Testis (tissue), 3 donors: Measurements from ENCODE around the gene CP. TPM values are rescaled to one million over a fixed set of nuclear protein-coding genes. Genes with fewer than 3 reads are reported as not detected.

Experiments
- DNase-seq: peaks from one replicate; pipeline ENCODE4 v3.0.0-alpha.2; 2019
- H3K27ac ChIP-seq, 2 donors: fragments of 200-600 bp; sonication (generic); one replicate each; pipeline ENCODE4 v1.5.1; 2019
- H3K27me3 ChIP-seq: fragments of 200-600 bp; sonication (generic); one replicate; pipeline ENCODE4 v1.5.1; 2019
- H3K36me3 ChIP-seq: fragments of 200-600 bp; sonication (generic); one replicate; pipeline ENCODE4 v1.5.1; 2017; ENCODE audit warnings: low read depth; ENCODE audit errors: missing control alignments
- H3K4me1 ChIP-seq: fragments of 200-600 bp; sonication (generic); one replicate; pipeline ENCODE4 v1.5.1; 2019
- H3K4me3 ChIP-seq, 2 donors: fragments of 200-600 bp; sonication (generic); one replicate each; pipeline ENCODE4 v1.5.1; 2017 to 2019
- H3K9me3 ChIP-seq: fragments of 200-600 bp; sonication (generic); one replicate; pipeline ENCODE4 v1.5.1; 2017
- POLR2A ChIP-seq: fragments of 450-650 bp; IDR thresholded peaks from one replicate; pipeline ENCODE4 v1.6.1; 2017; ENCODE audit warnings: antibody characterized with exemption, mild to moderate bottlenecking, moderate library complexity
- WGBS, 2 donors: methylation state at CpG; one replicate each; pipeline ENCODE4 v1.1.5; 2018; 5-methylcytosine and 5-hydroxymethylcytosine counted together
- intact Hi-C: fragments of 100-400 bp; cut with DNase I; formaldehyde crosslinking; loops from one replicate; pipeline ENCODE4 v1.15.1; 2023; ENCODE audit warnings: low total_unique reads
- polyA plus RNA-seq: library from polyadenylated mRNA; stranded (reverse); fragments of 350-450 nt; fragmentation: Illumina TruSeq; extraction: RNeasy Lipid Tissue Mini Kit (QIAGEN cat#74804); gene quantifications from one replicate; pipeline ENCODE4 v1.2.3, GENCODE V29; 2014; ENCODE audit warnings: low read depth, low replicate concordance; ENCODE audit not compliant: insufficient read depth
- total RNA-seq, 2 donors: library from RNA; depleted of rRNA; stranded (reverse); fragments of >200 nt; gene quantifications; one replicate each; pipeline ENCODE4 v1.2.3, GENCODE V29; 2016
- TF ChIP-seq, protein P1 (sequence below), 3 experiments: fragments of 450-650 bp in 2 of 3; fragments of 200-600 bp in 1 of 3; sonication (generic) in 1 of 3; IDR thresholded peaks; one replicate each; pipeline ENCODE4 v1.5.1; 2016 to 2019; ENCODE audit warnings: antibody characterized with exemption in 3 of 3, mild to moderate bottlenecking in 2 of 3, moderate library complexity in 1 of 3

Gene CP
- total and polyA plus RNA-seq, 3 donors from 2014 or later: 6.1 to 13.8 (median 10.3) TPM

DNA sequence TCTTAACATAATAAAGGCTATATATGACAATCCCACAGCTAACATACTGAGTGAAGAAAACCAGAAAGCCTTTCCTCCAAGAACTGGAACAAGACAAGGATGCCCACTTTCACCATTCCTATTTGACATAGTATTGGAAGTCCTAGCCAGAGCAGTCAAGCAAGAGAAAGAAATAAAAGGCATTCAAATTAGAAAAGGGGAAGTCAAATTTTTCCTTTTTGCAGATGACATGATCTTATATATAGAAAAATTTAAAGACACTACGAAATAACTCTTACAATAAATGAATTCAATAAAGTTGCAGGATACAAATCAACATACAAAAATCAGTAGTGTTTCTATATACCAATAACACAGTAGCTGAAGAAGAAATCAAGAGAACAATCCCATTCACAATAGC lies 42.2 kb upstream of the CP start:
- Histone ChIP-seq H3K27ac (no peak overlapping the region), H3K4me1 (no peaks in the 10 kb centered on the region), H3K36me3 (no peaks in the 10 kb centered on the region), H3K27me3 (no peaks in the 10 kb centered on the region), H3K4me3 (no peak overlapping the region), H3K9me3 (no peaks in the 10 kb centered on the region)
- WGBS, 2 donors: 40 to 97% methylated on average over 1 of the region's 1 CpG
- DNase-seq: no peak
- intact Hi-C loops: no loop called here
- TF ChIP-seq, protein P1, sequence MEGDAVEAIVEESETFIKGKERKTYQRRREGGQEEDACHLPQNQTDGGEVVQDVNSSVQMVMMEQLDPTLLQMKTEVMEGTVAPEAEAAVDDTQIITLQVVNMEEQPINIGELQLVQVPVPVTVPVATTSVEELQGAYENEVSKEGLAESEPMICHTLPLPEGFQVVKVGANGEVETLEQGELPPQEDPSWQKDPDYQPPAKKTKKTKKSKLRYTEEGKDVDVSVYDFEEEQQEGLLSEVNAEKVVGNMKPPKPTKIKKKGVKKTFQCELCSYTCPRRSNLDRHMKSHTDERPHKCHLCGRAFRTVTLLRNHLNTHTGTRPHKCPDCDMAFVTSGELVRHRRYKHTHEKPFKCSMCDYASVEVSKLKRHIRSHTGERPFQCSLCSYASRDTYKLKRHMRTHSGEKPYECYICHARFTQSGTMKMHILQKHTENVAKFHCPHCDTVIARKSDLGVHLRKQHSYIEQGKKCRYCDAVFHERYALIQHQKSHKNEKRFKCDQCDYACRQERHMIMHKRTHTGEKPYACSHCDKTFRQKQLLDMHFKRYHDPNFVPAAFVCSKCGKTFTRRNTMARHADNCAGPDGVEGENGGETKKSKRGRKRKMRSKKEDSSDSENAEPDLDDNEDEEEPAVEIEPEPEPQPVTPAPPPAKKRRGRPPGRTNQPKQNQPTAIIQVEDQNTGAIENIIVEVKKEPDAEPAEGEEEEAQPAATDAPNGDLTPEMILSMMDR (IDR thresholded peaks at IDR 0.05): no peak
- TF ChIP-seq POLR2A: no peak

DNA sequence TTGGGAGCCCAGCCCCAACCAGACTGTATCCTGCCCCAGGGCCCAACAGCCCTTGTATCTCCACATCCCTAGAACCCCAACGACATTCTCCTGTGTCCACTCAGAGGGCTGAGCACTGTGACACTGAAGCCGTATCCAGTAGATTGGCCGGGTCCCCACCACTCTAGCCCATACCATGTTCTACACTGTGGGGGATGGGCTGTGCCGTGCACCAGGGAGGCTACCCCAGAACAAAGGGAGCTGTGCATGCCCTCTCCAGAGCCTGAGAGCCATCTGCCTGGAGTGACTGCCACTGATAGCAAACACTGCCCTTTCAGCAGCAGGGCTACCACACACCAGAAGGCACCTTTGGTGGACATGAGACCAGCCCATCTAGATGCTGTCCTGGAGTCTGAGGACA lies 37.1 kb upstream of the CP start:
- Histone ChIP-seq H3K4me3 (no peak overlapping the region), H3K4me1 (no peaks in the 10 kb centered on the region), H3K27me3 (no peaks in the 10 kb centered on the region), H3K36me3 (no peaks in the 10 kb centered on the region), H3K27ac (no peak overlapping the region), H3K9me3 (no peaks in the 10 kb centered on the region)
- TF ChIP-seq, protein P1 (IDR thresholded peaks at IDR 0.05): no peak
- no peak for TF ChIP-seq POLR2A
- no peak for DNase-seq
- intact Hi-C loops: no loop called here
- 89 to 96% methylated on average over 3 to 4 of the region's 4 CpGs for WGBS, 2 donors

DNA sequence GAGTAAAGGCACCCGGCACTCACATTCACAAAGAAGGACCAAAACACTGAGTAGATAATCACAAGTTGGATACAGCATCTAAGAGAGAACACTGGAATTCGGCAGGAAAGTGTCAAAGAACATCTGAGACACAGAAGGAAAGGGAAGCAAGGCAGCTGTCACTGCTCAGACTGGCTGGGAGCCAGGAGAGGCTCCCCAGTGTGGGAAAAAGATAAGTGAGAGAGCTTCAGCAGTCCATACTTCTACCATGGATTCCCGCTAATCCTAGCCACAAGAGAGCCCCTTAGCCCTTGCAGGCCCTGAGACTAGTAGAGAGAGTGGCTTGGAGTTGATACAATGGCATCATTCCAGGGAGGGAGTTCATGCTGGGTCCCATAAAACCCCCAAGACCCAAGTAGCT lies 36.7 kb upstream of the CP start:
- no peaks in the 10 kb centered on the region for H3K27me3 ChIP-seq
- no peaks in the 10 kb centered on the region for H3K36me3 ChIP-seq
- no peaks in the 10 kb centered on the region for H3K9me3 ChIP-seq
- H3K27ac ChIP-seq: no peak overlapping the region
- H3K4me3 ChIP-seq: no peak overlapping the region
- TF ChIP-seq POLR2A: no peak
- TF ChIP-seq, protein P1 (IDR thresholded peaks at IDR 0.05): no peak
- WGBS, 2 donors: 43 to 65% methylated on average over 3 of the region's 3 CpGs
- intact Hi-C loops: no loop called here
- H3K4me1 ChIP-seq: no peaks in the 10 kb centered on the region
- no peak for DNase-seq

DNA sequence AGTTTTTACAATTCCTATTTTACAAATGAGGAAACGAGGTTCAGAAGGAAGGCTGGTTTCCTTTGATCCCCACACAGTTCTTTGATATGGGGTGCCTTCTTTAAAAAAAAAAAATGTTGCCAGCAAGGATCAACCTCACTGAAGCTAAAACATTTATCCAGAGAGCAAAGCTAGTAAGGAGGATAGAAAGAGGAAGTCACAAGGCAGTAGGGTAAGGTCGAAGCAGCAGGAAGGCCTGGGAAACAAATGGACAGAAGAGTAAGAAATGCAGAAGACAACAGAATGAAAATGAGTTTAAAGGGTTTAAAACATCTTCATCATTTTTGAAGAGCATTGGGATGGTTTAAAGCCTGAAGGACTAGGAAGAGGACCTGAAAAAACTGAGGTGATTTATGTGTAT lies 30.6 kb upstream of the CP start:
- peaks cover 4% of the 10 kb centered on the region for H3K4me1 ChIP-seq

DNA sequence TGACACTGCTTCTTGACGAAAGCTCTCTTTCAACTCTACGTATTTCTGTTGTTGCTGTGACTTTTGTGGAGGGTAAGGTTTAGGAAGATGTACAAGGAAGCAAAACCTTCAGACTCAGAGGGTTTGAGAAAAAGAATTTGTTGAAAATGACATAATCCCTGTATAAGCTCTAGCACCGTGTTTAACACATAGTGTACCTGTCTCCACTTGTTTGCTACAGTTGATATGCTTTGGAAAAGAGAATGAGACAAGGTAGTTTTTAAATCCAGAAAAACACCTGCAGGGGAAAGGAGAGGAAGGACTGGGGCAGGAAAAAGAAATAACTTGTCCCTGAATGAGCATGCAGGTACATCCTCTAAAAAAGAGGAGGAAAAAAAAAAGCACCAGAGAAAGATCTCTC lies 29.6 kb upstream of the CP start:
- H3K4me1 ChIP-seq: peaks cover 11% of the 10 kb centered on the region
- H3K36me3 ChIP-seq: no peaks in the 10 kb centered on the region
- H3K9me3 ChIP-seq: no peaks in the 10 kb centered on the region
- intact Hi-C loops: no loop called here
- no peak for DNase-seq
- 93 to 96% methylated on average over 3 of the region's 3 CpGs for WGBS, 2 donors
- no peak for TF ChIP-seq POLR2A
- TF ChIP-seq, protein P1 (IDR thresholded peaks at IDR 0.05): no peak
- no peak overlapping the region for H3K4me3 ChIP-seq
- no peak overlapping the region for H3K27ac ChIP-seq
- no peaks in the 10 kb centered on the region for H3K27me3 ChIP-seq

More for the DNA sequence above, 30.6 kb upstream of the CP start:
- no peaks in the 10 kb centered on the region for H3K9me3 ChIP-seq
- no peak for TF ChIP-seq POLR2A
- TF ChIP-seq, protein P1 (IDR thresholded peaks at IDR 0.05): no peak
- WGBS, 2 donors: 87 to 92% methylated on average over 2 of the region's 2 CpGs
- no peak for DNase-seq
- H3K27ac ChIP-seq: no peak overlapping the region
- no peak overlapping the region for H3K4me3 ChIP-seq
- intact Hi-C loops: no loop called here
- H3K27me3 ChIP-seq: no peaks in the 10 kb centered on the region
- no peaks in the 10 kb centered on the region for H3K36me3 ChIP-seq
